Stimulated activated CD8-positive, alpha-beta memory T cell treated with anti-CD3 and anti-CD28 coated beads, Interleukin-2, amount 100 ng/mL, for 48 hours (primary cell): Measurements from ENCODE around the gene FBXO48.

ENCODE experiments used
- DNase-seq, 2 donors: peaks; one replicate each; pipeline ENCODE4 v3.0.0-alpha.2; 2020; ENCODE audit warnings: low read depth in 2 of 2

The FBXO48 gene

DNA sequence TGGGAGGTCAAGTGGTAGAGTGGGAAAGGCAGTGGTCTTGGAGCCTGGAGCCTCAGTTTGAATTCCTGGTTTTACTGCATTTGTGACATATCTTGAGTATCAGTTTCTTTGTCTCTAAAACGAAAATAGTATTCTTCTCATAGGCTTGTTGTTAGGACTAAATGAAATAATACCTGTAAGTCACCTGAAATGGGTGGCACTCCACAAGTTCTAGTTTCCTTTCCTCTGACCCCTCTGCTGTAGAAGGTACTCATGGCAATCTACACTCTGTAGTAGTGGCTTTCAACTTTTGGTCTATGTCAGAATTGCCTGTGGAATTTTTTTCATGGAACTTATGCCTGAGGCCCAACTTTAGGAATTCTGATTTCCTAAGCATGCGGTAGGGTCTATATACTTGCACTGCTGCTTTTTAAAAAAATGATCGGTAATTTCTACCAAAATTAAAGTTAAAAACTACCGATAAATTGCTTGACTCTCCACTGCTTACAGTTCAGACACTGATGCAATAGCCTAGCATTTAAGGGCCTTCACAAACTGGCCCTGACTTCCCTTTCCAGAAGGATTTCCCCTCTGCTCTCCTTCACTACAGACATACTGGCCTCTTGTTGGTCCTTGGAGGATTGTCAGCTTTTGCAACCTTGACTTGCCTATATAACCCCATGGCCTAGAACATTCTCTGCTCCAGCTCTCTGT is 54.8 kb downstream of the FBXO48 start:
- DNase-seq, result no peak

DNA sequence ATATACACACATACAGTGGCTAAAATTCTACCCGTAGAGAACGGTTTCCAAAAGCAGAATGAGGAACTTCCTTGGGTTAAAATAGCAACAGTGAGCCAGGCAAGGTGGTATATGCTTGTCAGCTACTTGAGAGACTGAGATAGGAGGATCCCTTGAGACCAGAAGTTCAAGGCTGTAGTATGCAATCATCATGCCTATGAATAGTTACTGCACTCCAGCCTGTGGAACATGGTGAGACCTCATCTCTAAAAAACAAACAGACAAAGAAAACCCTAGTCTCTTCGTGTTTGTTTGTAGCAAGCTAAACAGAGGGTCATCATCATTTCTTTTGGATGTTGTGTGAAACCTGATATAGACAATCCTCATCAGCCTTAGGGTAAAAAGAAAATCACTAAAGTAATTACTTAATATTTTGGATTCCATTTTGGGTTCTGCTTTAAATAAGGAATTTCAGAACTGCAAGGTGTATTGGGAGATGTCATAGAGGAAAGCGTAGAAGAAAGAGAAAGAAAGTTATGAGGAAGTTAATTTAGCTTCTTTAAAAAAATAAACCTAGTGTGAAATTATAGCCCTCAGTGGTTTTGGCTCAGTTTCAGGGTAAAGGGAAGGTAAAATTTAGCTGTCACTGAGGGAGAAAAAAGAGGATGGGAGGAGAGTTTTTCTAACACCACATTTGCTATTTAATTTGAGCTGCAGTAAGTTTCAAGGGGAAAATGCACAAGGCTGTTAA is 55.5 kb downstream of the FBXO48 start:
- DNase-seq, result no peak
